Smooth muscle cell (in vitro differentiated cells): Measurements from ENCODE around the gene ADCY3. TPM values are rescaled to one million over a fixed set of nuclear protein-coding genes. Genes with fewer than 3 reads are reported as not detected.

Source experiments
- DNase-seq: peaks from one replicate; lab custom pipeline; 2025; ENCODE audit not compliant: unreplicated experiment; lab: John Stamatoyannopoulos, UW
- H2AFZ ChIP-seq: fragments of 200-600 bp; sonication (generic); 2 replicates; pipeline ENCODE4 v1.6.0; 2016; ENCODE audit warnings: antibody characterized with exemption, low read depth, mild to moderate bottlenecking
- H3F3A ChIP-seq: fragments of 200-600 bp; sonication (generic); 2 replicates; pipeline ENCODE4 v1.6.0; 2017; ENCODE audit warnings: antibody characterized with exemption, low read depth
- H3K27ac ChIP-seq: fragments of 200-600 bp; sonication (generic); 2 replicates; pipeline ENCODE4 v1.5.1; 2016; ENCODE audit warnings: low read depth, mild to moderate bottlenecking
- H3K27me3 ChIP-seq: fragments of 200-600 bp; sonication (generic); 2 replicates; pipeline ENCODE4 v1.6.1; 2016; ENCODE audit warnings: low read depth, mild to moderate bottlenecking
- H3K36me3 ChIP-seq: fragments of 200-600 bp; sonication (generic); 2 replicates; pipeline ENCODE4 v1.5.1; 2016; ENCODE audit warnings: low read depth
- H3K4me1 ChIP-seq: fragments of 200-600 bp; sonication (generic); 2 replicates; pipeline ENCODE4 v1.5.1; 2016; ENCODE audit warnings: low read depth
- H3K4me2 ChIP-seq: fragments of 200-600 bp; sonication (generic); 2 replicates; pipeline ENCODE4 v1.6.0; 2016; ENCODE audit warnings: mild to moderate bottlenecking
- H3K4me3 ChIP-seq: fragments of 200-600 bp; sonication (generic); 2 replicates; pipeline ENCODE4 v1.5.1; 2016; ENCODE audit warnings: mild to moderate bottlenecking
- H3K79me2 ChIP-seq: fragments of 200-600 bp; sonication (generic); 2 replicates; pipeline ENCODE4 v1.6.0; 2016; ENCODE audit warnings: low read depth, mild to moderate bottlenecking
- H3K9ac ChIP-seq: fragments of 200-600 bp; sonication (generic); 2 replicates; pipeline ENCODE4 v1.6.0; 2016; ENCODE audit warnings: low read depth
- H3K9me3 ChIP-seq: fragments of 200-600 bp; sonication (generic); replicated peaks from 2 replicates; pipeline ENCODE4 v1.5.1; 2016; ENCODE audit warnings: low read depth
- H4K20me1 ChIP-seq: fragments of 200-600 bp; sonication (generic); 2 replicates; pipeline ENCODE4 v1.6.0; 2016; ENCODE audit warnings: low read depth
- WGBS: methylation state at CpG from one replicate; pipeline ENCODE4 v1.1.7; 2016; ENCODE audit warnings: low lambda C conversion rate; 5-methylcytosine and 5-hydroxymethylcytosine counted together
- polyA plus RNA-seq: library from polyadenylated mRNA; unstranded; fragments of >200 nt; fragmentation: Nextera tagmentation; extraction: Ambion mirVana; gene quantifications from 2 replicates; pipeline ENCODE4 v1.2.1, GENCODE V29; 2016
- total RNA-seq: library from RNA; depleted of rRNA; stranded (reverse); fragments of >200 nt; gene quantifications from 2 replicates; pipeline ENCODE4 v1.2.3, GENCODE V29; 2014
- TF ChIP-seq, protein P1 (sequence below): fragments of 200-600 bp; sonication (generic); IDR thresholded peaks from 2 replicates; pipeline ENCODE4 v1.5.1; 2017; ENCODE audit warnings: borderline replicate concordance, mild to moderate bottlenecking, antibody characterized with exemption; ENCODE audit not compliant: insufficient read depth, poor library complexity, severe bottlenecking

ADCY3 gene
- total and polyA plus RNA-seq, 2 experiments from 2014 or later, result 20.8 to 41.7 TPM

DNA sequence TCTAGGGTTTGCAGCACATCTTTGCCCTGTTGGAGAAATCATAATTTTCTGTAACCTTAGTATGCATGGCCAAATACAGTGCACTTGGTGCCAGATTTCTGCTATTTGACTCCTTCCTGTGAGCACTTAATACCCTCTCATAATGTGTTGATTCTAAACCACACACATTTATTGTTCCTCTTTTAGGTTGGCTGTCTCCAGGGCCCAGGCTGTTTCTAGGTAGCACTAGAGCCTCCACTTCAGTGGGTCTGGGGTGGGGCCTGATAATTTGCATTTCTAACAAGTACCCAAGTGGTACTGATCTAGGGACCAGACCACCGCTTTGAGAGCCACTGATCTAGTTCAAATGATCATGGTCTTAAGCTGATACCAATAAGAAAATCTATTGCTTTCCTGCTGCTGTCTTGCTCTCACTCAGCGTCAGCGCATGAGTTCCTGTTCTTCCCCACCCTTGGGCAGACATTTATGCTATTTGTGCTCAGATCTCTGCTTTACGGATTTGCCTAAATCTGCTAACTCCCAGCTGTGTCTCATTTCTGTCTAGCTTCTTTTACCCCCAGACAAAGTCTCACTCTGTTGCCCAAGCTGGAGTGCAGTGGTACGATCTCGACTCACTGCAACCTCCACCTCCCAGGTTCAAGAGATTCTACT lies 134.2 kb downstream of the ADCY3 start:
- H2AFZ ChIP-seq, result no peak overlapping the region
- no peaks in the 10 kb centered on the region for H3K4me1 ChIP-seq
- no peaks in the 10 kb centered on the region for H3K9me3 ChIP-seq
- no peaks in the 10 kb centered on the region for H4K20me1 ChIP-seq
- H3F3A ChIP-seq, result no peaks in the 10 kb centered on the region
- H3K4me2 ChIP-seq, result no peak overlapping the region
- no peak for DNase-seq
- TF ChIP-seq, protein P1, sequence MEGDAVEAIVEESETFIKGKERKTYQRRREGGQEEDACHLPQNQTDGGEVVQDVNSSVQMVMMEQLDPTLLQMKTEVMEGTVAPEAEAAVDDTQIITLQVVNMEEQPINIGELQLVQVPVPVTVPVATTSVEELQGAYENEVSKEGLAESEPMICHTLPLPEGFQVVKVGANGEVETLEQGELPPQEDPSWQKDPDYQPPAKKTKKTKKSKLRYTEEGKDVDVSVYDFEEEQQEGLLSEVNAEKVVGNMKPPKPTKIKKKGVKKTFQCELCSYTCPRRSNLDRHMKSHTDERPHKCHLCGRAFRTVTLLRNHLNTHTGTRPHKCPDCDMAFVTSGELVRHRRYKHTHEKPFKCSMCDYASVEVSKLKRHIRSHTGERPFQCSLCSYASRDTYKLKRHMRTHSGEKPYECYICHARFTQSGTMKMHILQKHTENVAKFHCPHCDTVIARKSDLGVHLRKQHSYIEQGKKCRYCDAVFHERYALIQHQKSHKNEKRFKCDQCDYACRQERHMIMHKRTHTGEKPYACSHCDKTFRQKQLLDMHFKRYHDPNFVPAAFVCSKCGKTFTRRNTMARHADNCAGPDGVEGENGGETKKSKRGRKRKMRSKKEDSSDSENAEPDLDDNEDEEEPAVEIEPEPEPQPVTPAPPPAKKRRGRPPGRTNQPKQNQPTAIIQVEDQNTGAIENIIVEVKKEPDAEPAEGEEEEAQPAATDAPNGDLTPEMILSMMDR, result no peak
- no peaks in the 10 kb centered on the region for H3K79me2 ChIP-seq
- no peak overlapping the region for H3K27ac ChIP-seq
- H3K9ac ChIP-seq, result no peak overlapping the region
- H3K4me3 ChIP-seq, result no peak overlapping the region
- 90% methylated on average over 6 of the region's 6 CpGs for WGBS
- H3K27me3 ChIP-seq, result no peaks in the 10 kb centered on the region
- no peaks in the 10 kb centered on the region for H3K36me3 ChIP-seq

DNA sequence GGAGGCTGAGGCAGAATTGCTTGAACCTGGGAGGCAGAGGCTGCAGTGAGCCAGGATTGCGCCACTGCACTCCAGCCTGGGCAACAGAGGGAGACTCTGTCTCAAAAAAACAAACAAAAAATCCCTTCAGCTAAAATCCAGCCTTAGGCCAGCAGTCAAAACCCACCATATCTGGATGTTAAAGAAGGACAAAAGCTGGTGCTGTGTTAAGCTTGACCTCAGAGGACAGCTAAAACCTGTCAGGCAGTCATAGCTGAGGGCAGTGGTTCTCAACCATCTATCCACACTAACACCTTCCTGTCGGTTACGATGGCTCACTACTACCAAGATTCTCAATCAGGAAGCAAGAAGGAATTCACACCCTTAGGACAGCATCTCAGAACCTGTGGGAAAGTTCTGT lies 136.4 kb downstream of the ADCY3 start:
- H3K36me3 ChIP-seq, result no peaks in the 10 kb centered on the region
- DNase-seq, result no peak
- TF ChIP-seq, protein P1, result no peak
- no peaks in the 10 kb centered on the region for H3K9me3 ChIP-seq
- no peaks in the 10 kb centered on the region for H4K20me1 ChIP-seq
- H3K9ac ChIP-seq, result no peak overlapping the region
- no peak overlapping the region for H3K4me2 ChIP-seq
- H3F3A ChIP-seq, result no peaks in the 10 kb centered on the region
- H3K79me2 ChIP-seq, result no peaks in the 10 kb centered on the region
- no peaks in the 10 kb centered on the region for H3K27me3 ChIP-seq
- no peak overlapping the region for H3K27ac ChIP-seq
- no peak overlapping the region for H3K4me3 ChIP-seq
- H3K4me1 ChIP-seq, result no peaks in the 10 kb centered on the region
- WGBS, result 95% methylated on average over 3 of the region's 3 CpGs
- no peak overlapping the region for H2AFZ ChIP-seq

DNA sequence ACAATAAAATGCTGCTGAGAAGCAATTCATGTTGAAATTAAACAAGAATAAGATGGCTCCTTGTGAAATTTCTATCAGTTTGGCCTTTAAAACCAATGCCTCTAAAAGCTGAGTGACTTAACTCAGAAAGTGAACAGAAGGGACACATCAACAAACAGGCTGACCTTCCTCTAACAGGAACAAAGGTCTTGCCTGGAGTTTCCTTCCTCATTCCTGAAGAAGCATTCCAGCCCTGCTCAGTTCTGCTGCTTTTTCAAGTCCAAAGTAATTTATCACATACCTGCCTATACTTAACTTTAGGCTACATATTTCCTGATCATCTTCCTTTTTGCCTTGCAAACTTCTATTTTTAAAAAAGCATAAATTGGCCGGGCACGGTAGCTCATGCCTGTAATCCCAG lies 140.9 kb downstream of the ADCY3 start:
- no peak overlapping the region for H2AFZ ChIP-seq
- no peak overlapping the region for H3K27ac ChIP-seq
- H3K36me3 ChIP-seq, result no peaks in the 10 kb centered on the region
- no peaks in the 10 kb centered on the region for H4K20me1 ChIP-seq
- no peak for DNase-seq
- no peaks in the 10 kb centered on the region for H3K9me3 ChIP-seq
- TF ChIP-seq, protein P1, result no peak
- H3K9ac ChIP-seq, result no peak overlapping the region
- H3K4me3 ChIP-seq, result no peak overlapping the region
- no peak overlapping the region for H3K4me2 ChIP-seq
- no peaks in the 10 kb centered on the region for H3K27me3 ChIP-seq
- no peaks in the 10 kb centered on the region for H3K79me2 ChIP-seq
- WGBS, result 95% methylated on average over 2 of the region's 2 CpGs
- no peaks in the 10 kb centered on the region for H3F3A ChIP-seq
- H3K4me1 ChIP-seq, result no peaks in the 10 kb centered on the region

DNA sequence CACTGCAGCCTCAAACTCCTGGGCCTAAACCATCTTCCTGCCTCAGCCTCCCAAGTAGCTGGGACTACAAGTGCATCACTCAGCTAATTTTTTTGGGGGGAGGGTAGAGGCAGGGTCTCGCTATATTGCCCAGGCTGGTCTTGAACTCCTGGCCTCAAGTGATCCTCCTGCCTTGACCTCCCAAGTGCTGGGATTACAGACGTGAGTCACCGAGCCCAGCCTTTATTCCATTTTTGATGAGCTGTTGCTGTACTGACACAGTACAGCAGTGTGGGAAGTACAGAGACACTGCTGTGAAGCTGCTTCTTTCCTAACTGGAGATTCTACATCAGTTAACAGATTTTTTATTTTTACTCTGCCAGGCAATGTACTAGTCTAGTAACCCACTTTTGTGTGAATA lies 145.7 kb downstream of the ADCY3 start:
- H3K79me2 ChIP-seq, result no peaks in the 10 kb centered on the region
- 85% methylated on average over 3 of the region's 3 CpGs for WGBS
- no peaks in the 10 kb centered on the region for H4K20me1 ChIP-seq
- TF ChIP-seq, protein P1, result no peak
- no peaks in the 10 kb centered on the region for H3K36me3 ChIP-seq
- no peak overlapping the region for H3K4me2 ChIP-seq
- H3K9ac ChIP-seq, result no peak overlapping the region
- H2AFZ ChIP-seq, result no peak overlapping the region
- H3K4me1 ChIP-seq, result no peaks in the 10 kb centered on the region
- H3K27ac ChIP-seq, result no peak overlapping the region
- H3K27me3 ChIP-seq, result no peaks in the 10 kb centered on the region
- no peaks in the 10 kb centered on the region for H3F3A ChIP-seq
- no peaks in the 10 kb centered on the region for H3K9me3 ChIP-seq
- DNase-seq, result no peak
- no peak overlapping the region for H3K4me3 ChIP-seq
